Activated gamma-delta T cell treated with Interleukin-2 at 50 U/mL for 16 hours (primary cell): Measurements from ENCODE around the gene ZNF181.
A peak's percentile ranks its signal among the peaks of the same experiment; 100 is the strongest.
"Not testable (repeated sequence)": the region's sequence is repeated elsewhere in the genome, so short reads cannot be mapped to it uniquely, and the experiment has no call there.

Experiments used
- DNase-seq: peaks from one replicate; pipeline ENCODE4 v3.0.0-alpha.2; 2020

Gene ZNF181

GRCh38 chr19:34733746-34734536, at the start of gene ZNF181:
ZNF181 (plus strand) TSS chr19:34734243; CDS start chr19:34735038, 795 bp downstream.
- DNase-seq: peak; percentile 71

GRCh38 chr19:34685266-34685665, 48.8 kb upstream of the ZNF181 start:
- DNase-seq: not testable (repeated sequence)

- DNase-seq: no peak
Measured at GRCh38 chr19:34686455-34686854, 47.6 kb upstream of the ZNF181 start.

GRCh38 chr19:34687348-34687747, 46.7 kb upstream of the ZNF181 start:
- DNase-seq: no peak

- no peak for DNase-seq
Measured at GRCh38 chr19:34688592-34688991, 45.5 kb upstream of the ZNF181 start.

GRCh38 chr19:34690372-34690771, 43.7 kb upstream of the ZNF181 start:
- DNase-seq: no peak

GRCh38 chr19:34692549-34692948, 41.5 kb upstream of the ZNF181 start:
- no peak for DNase-seq

GRCh38 chr19:34707661-34708060, 26.4 kb upstream of the ZNF181 start:
- DNase-seq: no peak

GRCh38 chr19:34711890-34712289, 22.2 kb upstream of the ZNF181 start:
- no peak for DNase-seq

GRCh38 chr19:34712395-34713261, 21.4 kb upstream of the ZNF181 start:
- peak; percentile 50 for DNase-seq

GRCh38 chr19:34713262-34713637, 20.8 kb upstream of the ZNF181 start:
- no peak for DNase-seq

- no peak for DNase-seq
Measured at GRCh38 chr19:34715357-34715756, 18.7 kb upstream of the ZNF181 start.

GRCh38 chr19:34722353-34722752, 11.7 kb upstream of the ZNF181 start:
- no peak for DNase-seq

- DNase-seq: no peak
Measured at GRCh38 chr19:34725400-34725799, 8.6 kb upstream of the ZNF181 start.

- DNase-seq: no peak
Measured at GRCh38 chr19:34731019-34731829, 2.8 kb upstream of the ZNF181 start.

GRCh38 chr19:34731964-34732363, 2.1 kb upstream of the ZNF181 start:
- DNase-seq: no peak

- no peak for DNase-seq
Measured at GRCh38 chr19:34732612-34733211, 1.3 kb upstream of the ZNF181 start.

- no peak for DNase-seq
Measured at GRCh38 chr19:34733266-34733745, 737 bp upstream of the ZNF181 start.

- no peak for DNase-seq
Measured at GRCh38 chr19:34734537-34735103, 577 bp downstream of the ZNF181 start.

- DNase-seq: no peak
Measured at GRCh38 chr19:34744896-34745690, 11.1 kb downstream of the ZNF181 start.

GRCh38 chr19:34757441-34757840, 23.4 kb downstream of the ZNF181 start:
- no peak for DNase-seq
